Measurements from ENCODE around the gene COQ5.

DNA sequence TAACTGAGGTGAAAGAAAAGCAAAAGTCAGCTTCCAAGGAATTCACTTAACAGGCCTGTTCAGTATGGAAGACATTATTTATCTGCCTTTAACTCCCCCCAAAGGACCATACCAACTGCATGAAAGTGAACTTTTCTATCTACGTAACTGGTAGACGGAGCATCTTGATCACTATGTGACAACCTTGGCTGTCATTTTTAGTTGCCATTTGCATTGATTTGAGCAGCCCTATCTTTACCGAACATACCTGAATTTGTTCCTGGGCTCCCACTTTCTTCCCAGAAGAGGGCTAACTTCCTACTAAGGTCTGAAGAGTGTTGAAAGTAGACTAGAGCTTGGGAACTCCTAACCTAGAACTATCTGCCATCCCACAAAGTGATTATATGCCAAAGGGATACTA lies 68.8 kb downstream of the COQ5 start:
- TF ChIP-seq, protein P1, sequence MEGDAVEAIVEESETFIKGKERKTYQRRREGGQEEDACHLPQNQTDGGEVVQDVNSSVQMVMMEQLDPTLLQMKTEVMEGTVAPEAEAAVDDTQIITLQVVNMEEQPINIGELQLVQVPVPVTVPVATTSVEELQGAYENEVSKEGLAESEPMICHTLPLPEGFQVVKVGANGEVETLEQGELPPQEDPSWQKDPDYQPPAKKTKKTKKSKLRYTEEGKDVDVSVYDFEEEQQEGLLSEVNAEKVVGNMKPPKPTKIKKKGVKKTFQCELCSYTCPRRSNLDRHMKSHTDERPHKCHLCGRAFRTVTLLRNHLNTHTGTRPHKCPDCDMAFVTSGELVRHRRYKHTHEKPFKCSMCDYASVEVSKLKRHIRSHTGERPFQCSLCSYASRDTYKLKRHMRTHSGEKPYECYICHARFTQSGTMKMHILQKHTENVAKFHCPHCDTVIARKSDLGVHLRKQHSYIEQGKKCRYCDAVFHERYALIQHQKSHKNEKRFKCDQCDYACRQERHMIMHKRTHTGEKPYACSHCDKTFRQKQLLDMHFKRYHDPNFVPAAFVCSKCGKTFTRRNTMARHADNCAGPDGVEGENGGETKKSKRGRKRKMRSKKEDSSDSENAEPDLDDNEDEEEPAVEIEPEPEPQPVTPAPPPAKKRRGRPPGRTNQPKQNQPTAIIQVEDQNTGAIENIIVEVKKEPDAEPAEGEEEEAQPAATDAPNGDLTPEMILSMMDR (IDR thresholded peaks at IDR 0.05): no peak
- no peak for TF ChIP-seq TCF7 (CRISPR knock-in tag; IDR thresholded peaks at IDR 0.05; ENCODE audit: low read depth)
- TF ChIP-seq MYBL2 (CRISPR knock-in tag; IDR thresholded peaks at IDR 0.05): no peak
